Measurements from ENCODE around the gene UXT. TPM values are rescaled to one million over a fixed set of nuclear protein-coding genes. Genes with fewer than 3 reads are reported as not detected.
A peak's percentile ranks its signal among the peaks of the same experiment; 100 is the strongest.

Gene UXT
- total RNA-seq, 1 experiment from 2014 or later: 97.5 TPM

- Histone ChIP-seq H3K27ac (no peak overlapping the region), H3K36me3 (peaks cover 22% of the 10 kb centered on the region), H3K27me3 (replicated peaks) (no peaks in the 10 kb centered on the region), H3K9me3 (replicated peaks) (no peaks in the 10 kb centered on the region), H3K4me1 (replicated peaks) (no peaks in the 10 kb centered on the region), H3K4me3 (no peak overlapping the region)
- DNase-seq (ENCODE audit: low read depth in 1 of 2, low spot score in 2 of 2): no peak
Observed at GRCh38 chrX:47638816-47639215, 20.2 kb downstream of the UXT start.

- no peak for DNase-seq (ENCODE audit: low read depth in 1 of 2, low spot score in 2 of 2)
- Histone ChIP-seq H3K27ac (no peak overlapping the region), H3K4me3 (no peak overlapping the region), H3K36me3 (peaks cover 19% of the 10 kb centered on the region), H3K27me3 (replicated peaks) (no peaks in the 10 kb centered on the region), H3K9me3 (replicated peaks) (no peaks in the 10 kb centered on the region), H3K4me1 (replicated peaks) (no peaks in the 10 kb centered on the region)
Observed at GRCh38 chrX:47637546-47638195, 21.3 kb downstream of the UXT start.

- no peaks in the 10 kb centered on the region for H3K27me3 ChIP-seq (replicated peaks)
- H3K4me3 ChIP-seq: no peak overlapping the region
- no peaks in the 10 kb centered on the region for H3K4me1 ChIP-seq (replicated peaks)
- no peaks in the 10 kb centered on the region for H3K9me3 ChIP-seq (replicated peaks)
- no peak for DNase-seq (ENCODE audit: low read depth in 1 of 2, low spot score in 2 of 2)
- no peak overlapping the region for H3K27ac ChIP-seq
- H3K36me3 ChIP-seq: peaks cover 10% of the 10 kb centered on the region
Observed at GRCh38 chrX:47634871-47635575, 24.0 kb downstream of the UXT start.

GRCh38 chrX:47633689-47634590 is 25.0 kb downstream of the UXT start:
- no peak for DNase-seq (ENCODE audit: low read depth in 1 of 2, low spot score in 2 of 2)
- no peaks in the 10 kb centered on the region for H3K9me3 ChIP-seq (replicated peaks)
- H3K27me3 ChIP-seq (replicated peaks): no peaks in the 10 kb centered on the region
- no peaks in the 10 kb centered on the region for H3K4me1 ChIP-seq (replicated peaks)
- H3K36me3 ChIP-seq: 0 out of 2 replicates have a peak, but pooled peaks cover 5% of the 10 kb centered on the region
- H3K27ac ChIP-seq: no peak overlapping the region
- H3K4me3 ChIP-seq: no peak overlapping the region

- Histone ChIP-seq H3K4me1 (replicated peaks) (no peaks in the 10 kb centered on the region), H3K4me3 (no peak overlapping the region)
Observed at GRCh38 chrX:47632666-47633065, 26.3 kb downstream of the UXT start.

GRCh38 chrX:47631676-47632075 is 27.3 kb downstream of the UXT start:
- DNase-seq (ENCODE audit: low read depth in 1 of 2, low spot score in 2 of 2): no peak
- Histone ChIP-seq H3K27me3 (replicated peaks) (no peaks in the 10 kb centered on the region), H3K4me3 (no peak overlapping the region), H3K4me1 (replicated peaks) (no peaks in the 10 kb centered on the region), H3K27ac (no peak overlapping the region), H3K9me3 (replicated peaks) (no peaks in the 10 kb centered on the region), H3K36me3 (no peaks in the 10 kb centered on the region)

More at GRCh38 chrX:47632666-47633065, 26.3 kb downstream of the UXT start:
- Histone ChIP-seq H3K27me3 (replicated peaks) (no peaks in the 10 kb centered on the region), H3K9me3 (replicated peaks) (no peaks in the 10 kb centered on the region), H3K36me3 (no peaks in the 10 kb centered on the region), H3K27ac (no peak overlapping the region)
- DNase-seq (ENCODE audit: low read depth in 1 of 2, low spot score in 2 of 2): no peak

GRCh38 chrX:47629419-47630200 is 29.4 kb downstream of the UXT start, which contains the start of gene CFP:
Gene CFP, minus strand, starts transcription at chrX:47629930. Its CDS starts 86 bp downstream, at chrX:47629844.
- Histone ChIP-seq H3K36me3 (no peaks in the 10 kb centered on the region), H3K27ac (no peak within 1 kb of the TSS), H3K9me3 (replicated peaks) (no peaks in the 10 kb centered on the region), H3K27me3 (replicated peaks) (no peaks in the 10 kb centered on the region), H3K4me3 (no peak within 1 kb of the TSS), H3K4me1 (replicated peaks) (no peaks in the 10 kb centered on the region)
- DNase-seq (ENCODE audit: low read depth in 1 of 2, low spot score in 2 of 2): no peak

GRCh38 chrX:47628982-47629381 is 30.0 kb downstream of the UXT start:
- Histone ChIP-seq H3K9me3 (replicated peaks) (no peaks in the 10 kb centered on the region), H3K27ac (no peak overlapping the region), H3K4me3 (no peak overlapping the region), H3K4me1 (replicated peaks) (no peaks in the 10 kb centered on the region; the same call in 1 of the 2 replicates), H3K36me3 (no peaks in the 10 kb centered on the region), H3K27me3 (replicated peaks) (no peaks in the 10 kb centered on the region)
- DNase-seq (ENCODE audit: low read depth in 1 of 2, low spot score in 2 of 2): no peak

GRCh38 chrX:47625365-47625764 is 33.6 kb downstream of the UXT start:
- Histone ChIP-seq H3K27me3 (replicated peaks) (no peaks in the 10 kb centered on the region), H3K4me3 (no peak overlapping the region), H3K27ac (no peak overlapping the region), H3K4me1 (replicated peaks) (no peaks in the 10 kb centered on the region; the same call in 1 of the 2 replicates), H3K9me3 (replicated peaks) (no peaks in the 10 kb centered on the region), H3K36me3 (no peaks in the 10 kb centered on the region)
- no peak for DNase-seq (ENCODE audit: low read depth in 1 of 2, low spot score in 2 of 2)

- Histone ChIP-seq H3K36me3 (no peaks in the 10 kb centered on the region), H3K27ac (no peak overlapping the region), H3K27me3 (replicated peaks) (no peaks in the 10 kb centered on the region), H3K4me1 (replicated peaks) (no peaks in the 10 kb centered on the region; the same call in 1 of the 2 replicates), H3K9me3 (replicated peaks) (no peaks in the 10 kb centered on the region), H3K4me3 (peak overlapping the region; percentile 7; the same call in 1 of the 2 replicates)
- DNase-seq (ENCODE audit: low read depth in 1 of 2, low spot score in 2 of 2): peak; percentile 20 to 65
Observed at GRCh38 chrX:47623540-47624027, 35.4 kb downstream of the UXT start.

GRCh38 chrX:47621851-47622250 is 37.1 kb downstream of the UXT start:
- DNase-seq (ENCODE audit: low read depth in 1 of 2, low spot score in 2 of 2): no peak
- Histone ChIP-seq H3K27me3 (replicated peaks) (no peaks in the 10 kb centered on the region), H3K4me3 (no peak overlapping the region), H3K4me1 (replicated peaks) (no peaks in the 10 kb centered on the region; the same call in 1 of the 2 replicates), H3K27ac (no peak overlapping the region), H3K36me3 (no peaks in the 10 kb centered on the region), H3K9me3 (replicated peaks) (no peaks in the 10 kb centered on the region)

- Histone ChIP-seq H3K4me1 (replicated peaks) (no peaks in the 10 kb centered on the region; the same call in 1 of the 2 replicates), H3K4me3 (no peak overlapping the region), H3K9me3 (replicated peaks) (no peaks in the 10 kb centered on the region), H3K27me3 (replicated peaks) (no peaks in the 10 kb centered on the region), H3K36me3 (no peaks in the 10 kb centered on the region), H3K27ac (no peak overlapping the region)
- DNase-seq (ENCODE audit: low read depth in 1 of 2, low spot score in 2 of 2): no peak
Observed at GRCh38 chrX:47620303-47620685, 38.7 kb downstream of the UXT start.
